Head of caudate nucleus (tissue), 42 donors: ENCODE results near the gene MAP2K6.

Experiments used
- DNase-seq, 42 donors: peaks; one replicate each; pipeline versions ENCODE4 v3.0.0 to v3.0.0-alpha.2; 2020 to 2021; ENCODE audit warnings: mixed read lengths in 7 of 42
- intact Hi-C: fragments of 100-400 bp; cut with DNase I; formaldehyde crosslinking; loops from one replicate; pipeline ENCODE4 v1.15.0; 2022

The MAP2K6 gene

DNA sequence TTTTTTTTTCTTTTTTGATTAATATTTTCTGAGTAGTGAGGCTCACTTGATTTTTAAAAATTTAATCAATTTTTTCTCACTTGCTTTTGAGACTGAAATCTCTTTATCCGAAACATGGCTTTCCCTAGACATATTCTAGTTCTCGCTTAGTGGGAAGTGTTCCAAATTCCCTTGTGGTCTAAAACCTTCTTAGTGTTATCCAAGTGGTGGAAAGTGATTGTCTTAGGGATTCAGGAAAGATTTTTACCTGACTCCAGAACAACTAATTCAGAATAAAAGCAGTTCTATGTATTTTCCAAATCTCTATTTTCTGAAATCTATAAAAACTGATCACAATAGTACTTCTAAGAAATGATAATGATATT is 178.8 kb downstream of the MAP2K6 start:
- no peak for DNase-seq
- intact Hi-C loops = no loop called here

DNA sequence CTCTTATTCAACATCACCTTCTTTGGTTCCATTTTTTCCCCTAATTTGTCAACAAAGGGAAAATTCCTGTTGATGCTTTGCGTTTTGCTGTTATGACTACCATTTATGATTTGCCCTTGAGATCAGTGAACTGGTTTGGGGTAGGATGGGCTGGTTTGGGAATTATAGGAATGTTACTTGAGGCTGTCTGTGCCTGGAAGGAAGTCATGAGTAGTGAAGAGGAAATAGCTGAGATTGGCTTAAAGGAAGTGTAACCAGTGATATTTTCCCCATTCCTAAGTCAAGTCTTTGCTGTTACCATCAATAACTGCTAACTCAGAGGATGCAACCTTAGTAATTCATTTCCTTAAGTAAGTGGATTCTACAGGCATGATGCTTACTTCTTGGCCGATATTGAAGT is 179.2 kb downstream of the MAP2K6 start:
- intact Hi-C loops = no loop called here
- no peak for DNase-seq

DNA sequence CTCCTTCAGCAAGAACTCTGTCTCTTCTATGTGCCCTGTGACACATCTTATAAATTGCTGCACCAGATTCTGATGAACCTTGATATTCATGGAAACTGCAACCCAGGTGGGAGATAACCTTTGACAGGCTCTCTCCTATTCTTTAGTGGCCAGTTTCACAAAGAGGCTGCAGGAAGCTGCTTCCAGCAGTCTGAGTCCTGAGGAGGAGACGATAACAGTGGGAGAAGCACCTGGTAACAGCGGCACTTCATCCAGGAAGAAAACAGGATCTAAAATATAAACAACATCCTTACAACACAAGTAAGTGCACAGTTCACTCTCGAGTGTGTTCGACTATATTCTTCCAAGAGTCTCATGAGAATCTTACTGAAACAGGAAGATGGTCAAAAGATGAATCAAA is 180.1 kb downstream of the MAP2K6 start:
- DNase-seq = no peak
- intact Hi-C loops = no loop called here

DNA sequence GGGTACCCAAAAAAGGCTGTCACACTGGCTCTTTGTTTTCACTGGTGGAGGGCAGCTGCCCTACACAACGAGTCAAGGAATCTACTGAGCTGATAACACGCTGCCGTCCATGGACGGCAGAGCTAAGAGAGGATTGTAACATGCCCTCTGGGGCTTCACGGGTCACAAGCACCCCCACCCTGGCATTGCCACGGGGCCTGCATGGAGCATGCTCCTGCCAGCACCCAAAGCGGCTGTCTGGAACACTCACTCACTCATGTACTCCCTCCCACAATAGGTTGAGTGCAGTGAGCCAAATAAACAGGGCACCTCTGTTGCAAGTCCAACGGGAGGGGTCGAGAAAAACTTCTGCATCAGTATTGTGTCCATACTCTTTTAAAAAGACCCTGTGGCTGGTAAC is 181.6 kb downstream of the MAP2K6 start:
- intact Hi-C loops = no loop called here
- no peak for DNase-seq

DNA sequence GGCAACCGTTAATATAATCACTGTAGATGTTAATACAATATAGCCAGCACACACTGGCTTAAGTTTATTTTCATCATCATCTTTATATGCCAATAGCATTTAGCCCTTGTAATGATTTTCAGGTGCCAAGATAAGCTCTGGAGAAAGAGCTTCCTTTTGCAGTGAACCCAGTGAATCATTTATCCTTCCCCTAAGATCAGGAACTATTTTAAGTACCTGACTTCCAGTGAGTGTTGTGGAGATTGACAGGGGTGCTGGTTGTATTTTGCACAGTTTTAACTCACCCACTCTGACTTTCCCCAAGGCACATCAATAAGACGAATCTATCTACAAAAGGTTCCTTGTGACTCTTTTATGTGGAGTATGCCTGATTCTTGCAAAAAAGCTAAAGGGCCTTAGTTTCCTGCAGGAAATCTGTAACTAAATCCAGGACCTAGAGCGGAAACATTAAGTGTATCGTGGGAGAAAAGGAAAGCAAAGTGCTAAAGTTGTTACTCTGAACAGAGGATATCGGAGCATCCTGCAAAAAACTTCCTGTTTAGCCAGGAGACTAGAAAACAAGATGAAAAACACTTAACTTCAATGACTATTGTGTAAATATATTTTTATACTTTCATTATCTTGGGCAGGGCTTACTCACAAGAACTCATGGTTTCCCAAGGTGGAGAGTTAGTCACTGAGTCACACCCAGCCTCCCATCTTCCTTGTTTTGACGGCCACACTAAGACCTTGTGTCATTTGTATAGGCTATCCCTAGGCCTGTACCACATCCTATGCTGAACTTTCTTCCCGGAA is 183.6 kb downstream of the MAP2K6 start:
- DNase-seq = no peak
- intact Hi-C loops = no loop called here

DNA sequence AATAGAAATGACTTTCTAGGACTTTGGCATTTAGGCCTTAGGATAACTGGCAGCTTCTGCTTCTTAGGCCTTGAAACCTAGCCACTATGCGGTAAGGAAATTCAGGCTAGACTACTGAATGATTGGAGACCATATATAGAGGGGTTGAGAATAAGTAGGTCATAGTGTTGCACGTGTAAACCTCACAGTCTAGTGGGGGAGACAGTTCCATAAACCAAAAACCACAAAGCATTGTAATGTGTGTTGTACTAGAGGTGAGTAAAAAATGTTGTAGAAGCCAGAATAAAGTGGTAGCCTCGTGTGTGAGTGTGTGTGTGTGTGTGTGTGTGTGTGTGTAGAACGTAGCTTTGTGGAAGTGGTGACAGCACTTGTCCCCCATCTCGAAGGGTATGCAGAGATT is 188.5 kb downstream of the MAP2K6 start:
- intact Hi-C loops = loop anchor here (10.0 kb wide), 1 partner anchor 1022 kb away; no protein-coding TSS in a partner anchor
- no peak for DNase-seq
